NCI-H524 treated with DMSO at 0.1 percent for 48 hours (cell line): ENCODE results near the gene PCDHGA4.
"Not testable (repeated sequence)": the region's sequence is repeated elsewhere in the genome, so short reads cannot be mapped to it uniquely, and the experiment has no call there.

Experiments used
- DNase-seq: peaks from one replicate; lab custom pipeline; 2025; lab: John Stamatoyannopoulos, UW

Gene PCDHGA4

GRCh38 chr5:141354900-141355469 lies at the start of gene PCDHGA4:
Gene PCDHGA4 (plus strand): TSS chr5:141355021. CDS start chr5:141355108, 87 bp downstream.
- no peak for DNase-seq

- no peak for DNase-seq
Measured at GRCh38 chr5:141306630-141307029, 48.2 kb upstream of the PCDHGA4 start.

GRCh38 chr5:141313711-141314110 lies 41.1 kb upstream of the PCDHGA4 start:
- DNase-seq = no peak

- not testable (repeated sequence) for DNase-seq
Measured at GRCh38 chr5:141316963-141317362, 37.9 kb upstream of the PCDHGA4 start.

GRCh38 chr5:141319202-141319601 lies 35.6 kb upstream of the PCDHGA4 start:
- no peak for DNase-seq

GRCh38 chr5:141319699-141320098 lies 35.1 kb upstream of the PCDHGA4 start:
- DNase-seq = no peak

- DNase-seq = peak; percentile 34
Measured at GRCh38 chr5:141320225-141321169, 34.3 kb upstream of the PCDHGA4 start, which contains the start of gene TAF7. Gene TAF7 (minus strand): TSS chr5:141320784. CDS start chr5:141320044, 740 bp downstream.

- no peak for DNase-seq
Measured at GRCh38 chr5:141322261-141322660, 32.6 kb upstream of the PCDHGA4 start.

- no peak for DNase-seq
Measured at GRCh38 chr5:141326088-141326854, 28.6 kb upstream of the PCDHGA4 start.

GRCh38 chr5:141328231-141328630 lies 26.6 kb upstream of the PCDHGA4 start:
- no peak for DNase-seq

- DNase-seq = no peak
Measured at GRCh38 chr5:141330299-141331080, 24.3 kb upstream of the PCDHGA4 start, which contains the start of gene PCDHGA1. Gene PCDHGA1 (plus strand): TSS chr5:141330514.

GRCh38 chr5:141332571-141332970 lies 22.2 kb upstream of the PCDHGA4 start:
- DNase-seq = not testable (repeated sequence)

- no peak for DNase-seq
Measured at GRCh38 chr5:141338538-141339306, 16.1 kb upstream of the PCDHGA4 start, which contains the start of gene PCDHGA2. Gene PCDHGA2 (plus strand): TSS chr5:141338760.

- DNase-seq = not testable (repeated sequence)
Measured at GRCh38 chr5:141340781-141341354, 14.0 kb upstream of the PCDHGA4 start.

- DNase-seq = no peak
Measured at GRCh38 chr5:141342773-141343172, 12.0 kb upstream of the PCDHGA4 start.

GRCh38 chr5:141343242-141343952 lies 11.4 kb upstream of the PCDHGA4 start, which contains the start of gene PCDHGA3:
Gene PCDHGA3 (plus strand): TSS chr5:141343829. CDS start chr5:141344034, 205 bp downstream.
- DNase-seq = no peak

GRCh38 chr5:141343953-141344463 lies 10.8 kb upstream of the PCDHGA4 start:
- no peak for DNase-seq

GRCh38 chr5:141345327-141345726 lies 9.5 kb upstream of the PCDHGA4 start:
- DNase-seq = no peak

GRCh38 chr5:141346017-141346416 lies 8.8 kb upstream of the PCDHGA4 start:
- DNase-seq = not testable (repeated sequence)
